HG03378 (cell line): Measurements from ENCODE around the gene ZFAND5.
A peak's percentile ranks its signal among the peaks of the same experiment; 100 is the strongest.

Source experiments
- ATAC-seq: cut with Tn5 transposase; IDR thresholded peaks from one replicate; pipeline ENCODE4 v1.9.1; 2021; ENCODE audit warnings: mild to moderate bottlenecking, moderate library complexity; ENCODE audit not compliant: unreplicated experiment

Gene ZFAND5

DNA sequence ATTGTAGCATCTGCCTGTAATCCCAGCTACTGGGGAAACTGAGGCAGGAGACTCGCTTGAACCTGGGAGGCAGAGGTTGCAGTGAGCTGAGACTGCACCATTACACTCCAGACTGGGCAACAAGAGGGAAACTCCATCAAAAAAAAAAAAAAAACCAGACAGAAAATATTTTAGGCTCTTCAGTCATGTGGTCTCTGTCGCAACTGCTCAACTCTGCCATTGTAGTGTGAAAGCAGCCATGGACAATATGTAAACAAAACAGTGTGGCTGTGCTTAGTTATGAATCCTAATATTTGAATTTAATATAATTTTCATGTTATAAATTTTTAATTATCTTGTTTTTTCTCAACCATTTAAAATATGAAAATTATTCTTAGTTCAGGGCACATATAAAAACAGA, 38.4 kb downstream of the ZFAND5 start:
- no peak for ATAC-seq

- ATAC-seq: no peak
Observed at GRCh38 chr9:72324974-72325373, 40.0 kb downstream of the ZFAND5 start.

DNA sequence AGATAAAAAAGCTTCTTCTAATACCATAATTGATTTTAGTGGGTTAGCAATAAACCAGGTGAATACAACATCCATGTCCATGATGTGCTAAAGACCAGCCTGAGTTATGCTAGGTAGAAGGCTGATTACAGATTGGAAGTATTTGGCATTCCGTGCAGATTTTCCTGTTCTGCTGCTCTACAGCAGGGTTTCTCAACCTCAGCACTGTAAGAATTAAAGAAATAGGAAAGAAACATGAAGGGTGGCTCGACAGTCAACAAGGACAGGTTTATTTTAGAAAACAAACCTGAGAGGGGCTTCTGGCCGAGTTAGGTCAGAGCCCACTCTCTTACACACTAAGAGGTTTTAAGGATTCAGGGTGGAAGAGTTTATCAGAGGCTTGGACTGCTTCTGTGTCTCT, 42.3 kb downstream of the ZFAND5 start:
- ATAC-seq: no peak

GRCh38 chr9:72322259-72322658, 42.7 kb downstream of the ZFAND5 start:
- no peak for ATAC-seq

DNA sequence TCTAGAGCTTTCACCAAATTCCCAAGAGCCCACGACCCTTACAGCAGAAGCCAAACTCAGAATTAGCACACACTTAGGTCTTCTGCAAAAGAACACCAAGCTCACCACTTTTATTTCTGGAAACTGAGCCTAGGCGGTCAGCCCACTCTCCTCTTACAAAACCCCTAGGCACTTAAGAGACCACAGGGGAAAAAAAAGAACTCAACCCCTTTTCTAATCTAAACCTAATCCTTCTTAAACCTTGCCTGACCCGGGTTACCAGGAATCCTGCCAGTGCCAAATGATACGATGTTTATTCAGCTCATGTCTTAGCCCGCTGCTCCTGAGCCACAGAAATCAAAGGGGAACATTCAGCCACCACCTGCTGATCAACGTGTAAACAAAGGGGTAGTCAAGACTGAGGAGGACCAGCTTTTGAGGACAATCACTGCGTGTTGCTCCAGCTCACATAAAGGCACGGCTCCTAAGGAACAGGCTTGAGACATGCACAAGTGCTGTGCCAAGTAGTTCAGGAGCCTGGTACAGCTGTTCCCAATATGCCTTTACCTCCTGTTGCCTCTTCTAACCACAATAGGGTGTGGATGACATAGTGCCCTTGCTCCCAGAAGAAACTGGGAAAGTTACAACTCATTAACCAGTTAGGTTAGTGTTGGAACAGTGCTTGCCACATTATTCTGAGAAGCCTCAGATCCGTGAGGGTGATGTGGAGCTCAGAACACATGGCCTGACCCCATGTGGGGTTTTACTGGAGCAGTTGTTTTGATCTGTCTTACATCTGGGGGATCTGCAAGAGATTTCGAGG, 49.3 kb downstream of the ZFAND5 start:
- ATAC-seq: no peak

GRCh38 chr9:72315089-72315509, 49.9 kb downstream of the ZFAND5 start:
- ATAC-seq: no peak

GRCh38 chr9:72313507-72313906, 51.5 kb downstream of the ZFAND5 start:
- ATAC-seq: no peak

DNA sequence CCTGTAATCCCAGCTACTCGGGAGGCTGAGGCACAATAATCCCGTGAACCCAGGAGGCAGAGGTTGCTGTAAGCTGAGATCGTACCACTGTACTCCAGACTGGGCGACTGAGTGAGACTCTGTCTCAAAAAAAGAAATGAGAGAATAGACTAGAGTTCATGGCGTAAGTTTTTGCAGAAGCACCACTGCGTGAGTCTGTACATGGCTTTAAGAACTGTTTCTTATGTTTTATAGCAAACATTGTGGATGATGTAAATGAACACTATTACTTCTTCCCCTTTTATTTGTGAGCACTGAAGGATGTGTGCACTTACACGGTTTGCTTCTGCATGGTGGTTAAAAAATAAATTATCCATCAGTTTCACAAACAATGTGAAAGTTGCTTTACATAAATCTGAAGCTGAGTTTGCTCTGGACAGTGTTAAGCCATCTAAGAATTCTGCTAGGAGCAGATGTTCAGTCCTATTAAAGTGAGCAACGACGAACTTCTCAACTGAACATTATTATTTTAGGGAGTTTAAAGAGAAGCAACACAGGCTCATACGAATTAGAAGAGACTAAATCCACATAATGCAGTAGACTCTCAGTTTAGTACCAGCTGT, 52.5 kb downstream of the ZFAND5 start:
- peak; percentile 56 for ATAC-seq

- no peak for ATAC-seq
Observed at GRCh38 chr9:72309364-72310133, 55.5 kb downstream of the ZFAND5 start.

- no peak for ATAC-seq
Observed at GRCh38 chr9:72306761-72307160, 58.2 kb downstream of the ZFAND5 start.

DNA sequence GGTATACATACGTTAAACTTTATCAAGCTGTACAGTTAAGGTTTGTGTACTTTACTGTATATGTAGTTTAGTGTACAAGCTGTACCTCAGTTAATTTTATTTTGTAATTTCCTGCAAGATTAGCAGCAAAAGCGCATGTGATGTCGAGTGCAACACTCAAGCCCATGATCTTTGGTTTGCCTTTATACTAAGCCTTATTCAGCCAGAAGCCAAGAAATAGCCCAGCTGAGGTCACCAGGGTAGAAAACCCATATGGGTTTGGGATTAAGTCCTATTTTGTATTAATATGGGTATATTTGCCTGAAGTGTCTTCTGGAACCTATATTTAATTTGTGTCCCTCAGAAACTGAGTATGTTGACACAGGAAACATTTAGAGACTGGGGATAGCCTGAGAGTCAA, 59.3 kb downstream of the ZFAND5 start:
- ATAC-seq: no peak

DNA sequence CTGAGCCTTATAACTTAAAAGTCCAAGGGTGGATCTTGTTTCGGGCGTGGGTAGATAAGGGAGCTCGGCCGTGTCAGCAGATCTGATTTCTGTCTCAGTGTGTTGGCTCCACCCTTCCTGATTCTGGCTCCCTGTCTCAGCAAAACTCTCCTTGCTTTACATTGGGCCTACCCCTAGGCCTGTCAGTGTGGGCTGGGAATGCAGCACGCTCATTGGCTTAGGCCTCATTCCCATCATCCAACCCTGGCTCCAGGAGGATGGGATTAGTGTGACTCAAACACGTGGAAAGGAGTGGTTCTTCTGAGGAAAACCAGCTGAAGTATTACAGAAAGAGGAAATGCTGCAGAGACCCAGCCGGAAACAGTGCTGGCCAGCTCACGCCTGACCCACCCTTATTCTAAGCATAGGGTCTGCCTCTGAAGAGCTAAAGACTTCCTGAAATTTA, 59.9 kb downstream of the ZFAND5 start:
- ATAC-seq: peak; percentile 86

DNA sequence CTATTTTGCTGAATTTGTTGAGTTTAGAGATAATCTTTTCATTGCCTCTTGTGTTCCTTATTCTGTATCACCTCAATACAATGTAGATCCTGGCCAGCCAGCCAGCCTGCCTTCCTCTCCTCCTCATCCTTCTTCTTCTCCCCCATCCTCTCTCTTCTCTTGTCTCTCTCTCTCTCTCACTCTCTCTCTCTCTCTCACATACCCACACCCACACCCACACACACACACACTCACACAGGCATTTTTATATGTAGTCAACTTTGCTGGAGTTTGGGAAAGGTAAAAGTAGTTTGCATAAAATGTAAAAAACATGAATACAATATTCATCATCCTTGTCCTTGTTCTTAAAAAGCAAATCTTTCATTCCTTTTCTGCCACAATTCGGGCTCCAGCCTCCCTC, 60.5 kb downstream of the ZFAND5 start:
- ATAC-seq: no peak
